GM18867 (cell line): ENCODE results near the gene COASY.

Experiments
- ATAC-seq: cut with Tn5 transposase; IDR thresholded peaks from one replicate; pipeline ENCODE4 v1.9.1; 2021; ENCODE audit warnings: mild to moderate bottlenecking, moderate library complexity; ENCODE audit not compliant: unreplicated experiment

The COASY gene

DNA sequence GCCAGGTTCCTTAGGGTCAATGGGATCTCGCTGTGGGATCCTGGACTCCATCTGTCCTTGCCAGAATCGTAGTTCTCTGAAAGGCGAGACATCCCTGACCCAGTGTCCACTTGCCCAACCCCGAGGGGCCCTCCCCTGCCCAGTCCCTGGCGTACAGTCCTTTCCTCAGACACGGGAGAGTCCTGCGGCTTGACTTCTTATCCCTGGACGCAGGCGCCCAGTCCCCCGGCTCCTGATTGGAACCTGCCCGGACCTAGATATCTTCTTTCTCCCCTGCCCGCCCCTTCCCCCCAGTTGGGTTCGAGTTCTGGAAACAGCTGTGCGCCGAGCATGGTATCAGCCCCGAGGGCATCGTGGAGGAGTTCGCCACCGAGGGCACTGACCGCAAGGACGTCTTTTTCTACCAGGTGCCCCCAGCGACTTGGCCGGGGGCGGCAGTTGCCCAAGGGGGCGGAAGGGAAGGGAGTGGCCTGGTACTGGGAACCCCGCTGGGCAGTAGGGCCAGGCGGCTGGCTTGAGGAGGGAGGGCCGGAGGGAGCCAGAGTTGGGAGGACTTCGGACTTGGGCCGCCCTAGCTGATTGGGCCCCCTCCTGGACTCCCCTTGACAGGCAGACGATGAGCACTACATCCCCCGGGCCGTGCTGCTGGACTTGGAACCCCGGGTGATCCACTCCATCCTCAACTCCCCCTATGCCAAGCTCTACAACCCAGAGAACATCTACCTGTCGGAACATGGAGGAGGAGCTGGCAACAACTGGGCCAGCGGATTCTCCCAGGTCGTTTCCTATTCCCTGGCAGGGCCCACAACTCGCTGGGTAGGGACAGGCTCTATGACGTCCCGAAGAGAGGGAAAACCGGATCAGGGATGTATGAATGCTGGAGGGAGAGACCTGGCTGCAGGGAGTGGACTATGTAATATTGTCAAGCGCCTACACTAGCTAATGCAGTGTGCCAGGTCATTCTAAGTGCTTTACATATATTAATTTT, 48.2 kb downstream of the COASY start:
- ATAC-seq: peak; percentile 2

DNA sequence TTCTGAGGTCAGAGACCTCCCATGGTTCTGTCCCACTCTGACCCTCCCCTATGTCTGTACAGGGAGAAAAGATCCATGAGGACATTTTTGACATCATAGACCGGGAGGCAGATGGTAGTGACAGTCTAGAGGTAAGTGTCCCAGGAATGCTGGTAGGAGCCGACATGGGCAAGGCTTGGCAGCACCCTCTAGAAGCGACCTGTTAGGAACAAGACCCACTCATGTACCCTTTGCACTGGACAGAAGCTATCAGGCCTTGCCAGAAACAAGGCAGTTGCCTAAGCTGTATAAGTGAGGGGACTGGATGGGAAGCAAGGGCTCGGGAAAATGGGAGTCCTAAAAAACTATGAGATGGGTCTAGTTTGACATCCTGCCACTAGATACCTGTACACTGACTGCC, 50.1 kb downstream of the COASY start:
- no peak for ATAC-seq

DNA sequence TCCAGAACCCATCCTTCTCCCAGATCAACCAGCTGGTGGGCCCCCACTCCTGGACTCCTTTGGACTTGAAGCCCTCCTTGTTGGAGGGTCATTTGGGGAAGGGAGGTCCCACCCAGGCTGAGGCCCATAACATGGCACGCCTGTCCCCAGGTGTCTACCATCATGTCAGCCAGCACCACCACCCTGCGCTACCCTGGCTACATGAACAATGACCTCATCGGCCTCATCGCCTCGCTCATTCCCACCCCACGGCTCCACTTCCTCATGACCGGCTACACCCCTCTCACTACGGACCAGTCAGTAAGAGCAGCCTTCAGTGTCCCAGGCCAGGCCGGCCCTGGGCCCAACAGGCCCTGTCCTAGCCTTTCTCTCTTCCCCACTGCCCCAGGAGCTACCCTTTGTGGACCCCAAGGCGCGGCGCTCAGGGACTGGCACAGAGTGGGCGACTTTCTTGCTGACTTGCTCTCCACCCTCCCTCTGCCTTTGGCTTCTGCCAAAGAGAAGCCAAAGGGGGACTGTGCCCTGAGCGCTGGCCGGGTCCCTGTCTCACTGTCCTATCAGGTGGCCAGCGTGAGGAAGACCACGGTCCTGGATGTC, 51.8 kb downstream of the COASY start:
- no peak for ATAC-seq
